ENCODE results near the gene SPC24. TPM values are rescaled to one million over a fixed set of nuclear protein-coding genes. Genes with fewer than 3 reads are reported as not detected.

Gene SPC24
- total and polyA plus RNA-seq, 2 experiments from 2014 or later: 8.8 to 11.5 TPM

DNA sequence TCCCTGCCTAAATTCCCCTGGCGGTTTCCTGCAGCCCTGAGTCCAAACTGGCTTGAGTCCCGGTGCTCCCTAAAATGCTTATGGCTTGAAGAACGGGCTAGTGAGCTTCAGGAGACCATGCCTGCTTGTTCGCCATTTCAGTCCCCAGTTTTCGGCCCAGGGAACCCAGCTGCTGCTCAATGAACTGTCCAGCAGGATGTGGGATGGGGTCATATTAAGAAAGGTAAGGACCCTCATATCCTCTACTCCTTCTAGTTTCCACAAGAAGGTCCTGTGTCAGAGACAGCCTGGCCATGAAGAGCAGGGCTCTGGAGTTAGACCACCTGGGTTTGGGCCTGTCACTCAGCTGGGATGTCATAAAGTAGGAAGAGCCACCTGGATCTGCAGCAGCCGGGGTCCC is 17.0 kb upstream of the SPC24 start:
- H4K20me1 ChIP-seq (ENCODE audit: insufficient read depth, poor library complexity, severe bottlenecking): no peaks in the 10 kb centered on the region
- no peaks in the 10 kb centered on the region for H3K4me1 ChIP-seq (ENCODE audit: insufficient read depth)
- TF ChIP-seq EZH2 (IDR thresholded peaks at IDR 0.05; ENCODE audit: borderline replicate concordance): no peak
- no peaks in the 10 kb centered on the region for H3K9me3 ChIP-seq (ENCODE audit: low read depth)
- DNase-seq (ENCODE audit: low spot score): no peak
- no peak overlapping the region for H3K4me3 ChIP-seq
- no peaks in the 10 kb centered on the region for H3K9me2 ChIP-seq (replicated peaks; ENCODE audit: insufficient read depth)
- H2AFZ ChIP-seq: no peak overlapping the region
- 96% methylated on average over 6 of the region's 6 CpGs for WGBS (ENCODE audit: low lambda C conversion rate, missing lambda C conversion rate)
- H3K36me3 ChIP-seq (replicated peaks; ENCODE audit: insufficient read depth, low read depth): no peaks in the 10 kb centered on the region
- H3K27ac ChIP-seq: no peak overlapping the region
- no peak overlapping the region for H3K4me2 ChIP-seq
- H3K27me3 ChIP-seq: no peaks in the 10 kb centered on the region
- H3K79me2 ChIP-seq: no peaks in the 10 kb centered on the region

GRCh38 chr19:11171144-11171543 is 15.6 kb upstream of the SPC24 start:
- no peaks in the 10 kb centered on the region for H3K36me3 ChIP-seq (replicated peaks; ENCODE audit: insufficient read depth, low read depth)
- H3K4me3 ChIP-seq: no peak overlapping the region
- DNase-seq (ENCODE audit: low spot score): no peak
- no peak overlapping the region for H3K4me2 ChIP-seq
- H3K4me1 ChIP-seq (ENCODE audit: insufficient read depth): no peaks in the 10 kb centered on the region
- H3K9me3 ChIP-seq (ENCODE audit: low read depth): no peaks in the 10 kb centered on the region
- 88% methylated on average over 5 of the region's 5 CpGs for WGBS (ENCODE audit: low lambda C conversion rate, missing lambda C conversion rate)
- no peaks in the 10 kb centered on the region for H3K27me3 ChIP-seq
- no peaks in the 10 kb centered on the region for H3K9me2 ChIP-seq (replicated peaks; ENCODE audit: insufficient read depth)
- no peaks in the 10 kb centered on the region for H4K20me1 ChIP-seq (ENCODE audit: insufficient read depth, poor library complexity, severe bottlenecking)
- no peaks in the 10 kb centered on the region for H3K79me2 ChIP-seq
- no peak overlapping the region for H3K27ac ChIP-seq
- no peak for TF ChIP-seq EZH2 (IDR thresholded peaks at IDR 0.05; ENCODE audit: borderline replicate concordance)
- no peak for TF ChIP-seq EZH2phosphoT487 (IDR thresholded peaks at IDR 0.05; ENCODE audit: low read depth, severe bottlenecking, unreplicated experiment)
- TF ChIP-seq, protein P1, sequence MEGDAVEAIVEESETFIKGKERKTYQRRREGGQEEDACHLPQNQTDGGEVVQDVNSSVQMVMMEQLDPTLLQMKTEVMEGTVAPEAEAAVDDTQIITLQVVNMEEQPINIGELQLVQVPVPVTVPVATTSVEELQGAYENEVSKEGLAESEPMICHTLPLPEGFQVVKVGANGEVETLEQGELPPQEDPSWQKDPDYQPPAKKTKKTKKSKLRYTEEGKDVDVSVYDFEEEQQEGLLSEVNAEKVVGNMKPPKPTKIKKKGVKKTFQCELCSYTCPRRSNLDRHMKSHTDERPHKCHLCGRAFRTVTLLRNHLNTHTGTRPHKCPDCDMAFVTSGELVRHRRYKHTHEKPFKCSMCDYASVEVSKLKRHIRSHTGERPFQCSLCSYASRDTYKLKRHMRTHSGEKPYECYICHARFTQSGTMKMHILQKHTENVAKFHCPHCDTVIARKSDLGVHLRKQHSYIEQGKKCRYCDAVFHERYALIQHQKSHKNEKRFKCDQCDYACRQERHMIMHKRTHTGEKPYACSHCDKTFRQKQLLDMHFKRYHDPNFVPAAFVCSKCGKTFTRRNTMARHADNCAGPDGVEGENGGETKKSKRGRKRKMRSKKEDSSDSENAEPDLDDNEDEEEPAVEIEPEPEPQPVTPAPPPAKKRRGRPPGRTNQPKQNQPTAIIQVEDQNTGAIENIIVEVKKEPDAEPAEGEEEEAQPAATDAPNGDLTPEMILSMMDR (IDR thresholded peaks at IDR 0.05; ENCODE audit: poor library complexity): no peak
- H2AFZ ChIP-seq: no peak overlapping the region

- Histone ChIP-seq H3K9me3 (ENCODE audit: low read depth) (no peaks in the 10 kb centered on the region), H3K4me2 (no peak overlapping the region), H4K20me1 (ENCODE audit: insufficient read depth, poor library complexity, severe bottlenecking) (no peaks in the 10 kb centered on the region), H3K4me1 (ENCODE audit: insufficient read depth) (peaks cover 6% of the 10 kb centered on the region), H3K27me3 (no peaks in the 10 kb centered on the region), H3K36me3 (replicated peaks; ENCODE audit: insufficient read depth, low read depth) (no peaks in the 10 kb centered on the region), H3K9me2 (replicated peaks; ENCODE audit: insufficient read depth) (no peaks in the 10 kb centered on the region), H3K27ac (no peak overlapping the region), H3K4me3 (no peak overlapping the region), H2AFZ (no peak overlapping the region), H3K79me2 (no peaks in the 10 kb centered on the region)
- WGBS (ENCODE audit: low lambda C conversion rate, missing lambda C conversion rate): 96% methylated on average over 31 of the region's 31 CpGs
- TF ChIP-seq, protein P1 (IDR thresholded peaks at IDR 0.05; ENCODE audit: poor library complexity): no peak
- no peak for TF ChIP-seq EZH2 (IDR thresholded peaks at IDR 0.05; ENCODE audit: borderline replicate concordance)
- TF ChIP-seq EZH2phosphoT487 (IDR thresholded peaks at IDR 0.05; ENCODE audit: low read depth, severe bottlenecking, unreplicated experiment): no peak
- no peak for DNase-seq (ENCODE audit: low spot score)
These were observed 14.5 kb upstream of the SPC24 start for GRCh38 chr19:11169896-11170678.

DNA sequence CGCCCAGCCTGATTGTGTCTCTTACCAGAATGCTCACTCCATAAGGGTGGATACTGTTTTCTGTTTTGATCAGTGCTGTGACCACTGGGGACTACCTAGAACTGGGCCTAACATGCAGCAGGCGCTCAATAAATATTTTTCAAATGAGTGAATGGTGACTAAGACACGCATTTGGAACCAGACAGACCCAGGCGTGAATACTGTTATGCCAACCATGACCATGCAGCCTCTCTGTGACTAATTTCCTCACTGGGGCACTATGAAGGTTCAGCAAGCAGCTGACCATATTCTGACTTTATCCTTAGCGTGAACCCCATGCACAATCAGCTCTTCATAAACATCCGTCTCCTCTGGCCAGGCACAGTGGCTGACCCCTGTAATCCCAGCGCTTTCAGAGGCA is 13.0 kb upstream of the SPC24 start:
- TF ChIP-seq EZH2phosphoT487 (IDR thresholded peaks at IDR 0.05; ENCODE audit: low read depth, severe bottlenecking, unreplicated experiment) (no peak), EZH2 (IDR thresholded peaks at IDR 0.05; ENCODE audit: borderline replicate concordance) (no peak)
- TF ChIP-seq, protein P1 (IDR thresholded peaks at IDR 0.05; ENCODE audit: poor library complexity): no peak
- Histone ChIP-seq H3K4me2 (no peak overlapping the region), H3K4me1 (ENCODE audit: insufficient read depth) (peaks cover 14% of the 10 kb centered on the region), H3K36me3 (replicated peaks; ENCODE audit: insufficient read depth, low read depth) (no peaks in the 10 kb centered on the region), H3K9me2 (replicated peaks; ENCODE audit: insufficient read depth) (no peaks in the 10 kb centered on the region), H3K4me3 (no peak overlapping the region), H3K27ac (no peak overlapping the region), H4K20me1 (ENCODE audit: insufficient read depth, poor library complexity, severe bottlenecking) (no peaks in the 10 kb centered on the region), H3K79me2 (no peaks in the 10 kb centered on the region), H3K9me3 (ENCODE audit: low read depth) (no peaks in the 10 kb centered on the region), H3K27me3 (no peaks in the 10 kb centered on the region), H2AFZ (no peak overlapping the region)
- WGBS (ENCODE audit: low lambda C conversion rate, missing lambda C conversion rate): 95% methylated on average over 7 of the region's 7 CpGs
- no peak for DNase-seq (ENCODE audit: low spot score)
